NCI-H2081 treated with DMSO at 0.1 percent for 48 hours (cell line): ENCODE measurements around the gene RCAN1.

ENCODE experiments used
- DNase-seq: peaks from one replicate; lab custom pipeline; 2025; lab: John Stamatoyannopoulos, UW

The RCAN1 gene

DNA sequence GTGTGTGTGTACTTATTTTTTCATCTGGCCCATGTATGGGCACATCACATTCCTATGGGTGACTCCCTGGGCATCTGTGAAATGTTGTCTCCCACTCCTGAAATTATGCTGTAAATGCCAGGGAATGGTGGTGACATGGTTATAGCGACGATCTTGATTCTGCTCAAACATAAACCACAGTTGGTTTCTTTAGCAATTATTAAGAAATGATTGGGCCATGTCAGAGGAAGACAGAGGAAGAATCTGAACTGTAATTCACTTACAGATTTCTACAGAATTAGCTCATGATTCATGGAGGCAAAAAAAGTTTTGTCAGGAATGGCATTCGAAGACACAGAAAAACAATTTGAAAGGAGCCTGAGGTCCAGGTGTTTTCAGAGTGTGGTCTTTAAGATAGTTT, 77.1 kb downstream of the RCAN1 start:
- no peak for DNase-seq

DNA sequence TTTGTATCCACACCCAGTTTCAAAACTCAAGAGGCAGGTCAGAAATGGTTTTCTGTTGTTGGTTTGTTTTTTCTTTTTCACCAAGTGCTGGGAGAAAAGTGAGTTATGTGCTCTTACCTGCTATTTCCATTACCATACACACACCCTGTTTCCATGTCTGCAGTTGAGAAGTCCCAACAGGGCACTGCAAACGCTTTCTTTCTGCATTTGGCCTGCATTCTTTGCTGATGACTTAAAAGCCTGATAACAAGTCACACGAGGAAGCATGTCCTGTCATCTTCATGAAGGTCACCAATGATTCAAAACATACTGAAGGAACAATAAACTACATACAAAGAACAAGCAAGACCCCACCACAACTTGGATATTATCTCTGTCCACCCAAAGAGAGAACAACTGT, 78.1 kb downstream of the RCAN1 start:
- DNase-seq: no peak

DNA sequence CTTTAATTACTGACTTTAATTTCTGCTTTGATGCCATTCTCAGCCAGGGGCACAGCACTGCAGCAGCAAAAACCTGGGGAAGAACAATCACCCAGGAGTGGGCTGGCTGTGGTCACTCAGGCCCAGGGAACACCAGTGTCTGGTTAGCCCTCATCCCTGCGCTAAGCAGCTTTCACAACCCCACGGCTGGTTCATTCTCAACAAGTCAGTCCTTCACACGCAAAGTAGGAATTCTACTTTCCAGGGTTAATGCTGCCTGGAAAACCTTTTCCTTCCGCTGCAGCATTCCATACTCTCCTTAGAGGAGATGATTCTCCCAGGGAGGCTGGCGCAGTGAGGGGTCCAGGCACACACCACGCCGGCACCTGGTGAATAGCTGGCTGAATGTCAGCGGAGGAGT, 78.6 kb downstream of the RCAN1 start:
- DNase-seq: no peak

DNA sequence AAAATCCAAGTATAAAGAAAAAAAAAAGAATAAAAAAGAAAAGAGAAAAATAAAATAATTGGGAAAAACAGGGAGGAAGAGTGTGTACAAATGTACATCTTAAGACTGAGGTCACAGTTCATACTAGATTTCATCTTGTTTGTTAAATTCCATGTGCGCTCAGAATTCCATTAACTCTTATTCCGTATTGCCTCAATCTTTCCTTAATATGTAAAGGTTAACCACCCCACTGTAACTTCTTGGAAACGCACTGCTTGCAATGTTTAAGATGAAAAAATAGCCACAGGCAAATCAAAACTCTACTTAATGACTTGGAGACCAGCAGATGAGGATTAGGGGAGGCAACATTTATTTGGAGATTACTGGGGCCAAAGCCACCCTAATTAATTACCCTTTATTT, 79.0 kb downstream of the RCAN1 start:
- no peak for DNase-seq

DNA sequence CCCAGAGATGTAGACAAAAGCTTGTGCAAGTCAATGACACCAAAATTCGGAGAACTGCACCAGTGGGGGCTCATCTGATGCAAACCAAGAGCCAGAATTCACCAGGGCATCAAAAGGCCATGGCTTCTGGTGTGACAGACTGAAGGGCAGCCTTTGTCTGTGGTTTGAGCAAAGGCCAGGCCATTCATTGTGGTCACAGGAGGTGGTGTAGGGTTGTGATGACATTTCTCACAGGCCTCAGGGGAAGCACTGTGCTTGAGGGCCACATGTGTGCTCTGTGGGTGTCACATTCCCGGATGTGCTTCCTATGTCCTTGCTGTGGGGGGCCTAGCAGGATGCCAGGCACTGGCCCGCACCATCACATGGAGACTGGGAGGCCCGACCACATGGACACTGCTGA, 80.4 kb downstream of the RCAN1 start:
- no peak for DNase-seq

DNA sequence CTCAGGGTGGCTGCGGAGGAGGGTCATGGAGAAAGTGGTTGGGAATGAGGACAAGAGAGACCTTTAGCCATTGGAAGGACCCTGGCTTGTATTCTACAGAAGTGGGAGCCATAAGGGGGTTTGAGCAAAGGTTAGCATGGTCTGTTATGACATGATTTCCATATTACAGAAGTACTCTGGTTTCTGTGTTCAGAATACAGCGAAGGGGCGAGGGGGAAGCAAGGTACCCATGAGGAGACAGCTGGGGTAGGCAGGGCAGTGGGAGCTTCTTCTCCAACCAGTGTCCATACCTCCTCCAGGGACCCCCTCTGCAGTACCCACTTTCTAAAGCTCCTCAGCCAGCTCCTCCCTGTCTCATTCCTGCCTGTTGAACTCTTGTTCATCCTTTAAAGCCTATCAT, 81.0 kb downstream of the RCAN1 start:
- DNase-seq: no peak

DNA sequence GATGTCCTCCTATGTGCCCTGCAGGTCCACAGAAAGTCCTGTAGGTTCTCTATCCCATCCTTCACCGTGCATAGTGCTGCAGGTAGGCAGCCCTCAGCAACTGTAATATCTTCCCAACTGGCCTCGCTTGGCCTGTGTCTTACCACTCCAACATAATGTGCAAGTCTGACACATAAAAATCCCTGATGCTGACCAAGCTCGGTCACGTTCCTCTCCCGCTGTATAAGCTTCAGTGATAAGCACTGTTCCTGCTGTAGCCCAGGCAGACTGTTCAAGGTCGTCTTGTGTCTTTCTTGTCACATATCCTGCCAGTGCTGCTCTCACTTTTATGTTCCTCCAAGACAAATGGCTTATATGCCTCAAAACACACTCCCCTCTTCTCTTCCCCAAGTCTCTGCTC, 83.5 kb downstream of the RCAN1 start:
- no peak for DNase-seq

DNA sequence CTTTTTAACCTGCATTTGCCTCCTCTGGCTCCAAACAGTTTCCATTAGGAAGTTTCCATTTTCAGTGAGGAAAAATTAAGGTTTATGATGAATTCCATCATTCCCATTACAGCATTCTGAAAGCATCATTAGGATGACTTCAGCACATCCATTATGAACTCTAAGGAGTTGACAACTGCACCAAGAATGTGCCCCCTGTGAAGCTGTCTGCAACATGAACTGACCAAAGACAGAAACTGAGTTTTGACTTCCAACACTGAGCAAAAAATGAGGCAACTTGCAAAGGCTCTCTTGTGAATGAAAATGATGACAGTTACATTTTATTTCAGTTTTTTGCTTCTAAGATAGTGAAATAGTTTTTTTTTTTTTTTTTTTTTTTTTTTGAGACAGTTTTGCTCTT, 84.7 kb downstream of the RCAN1 start:
- no peak for DNase-seq

DNA sequence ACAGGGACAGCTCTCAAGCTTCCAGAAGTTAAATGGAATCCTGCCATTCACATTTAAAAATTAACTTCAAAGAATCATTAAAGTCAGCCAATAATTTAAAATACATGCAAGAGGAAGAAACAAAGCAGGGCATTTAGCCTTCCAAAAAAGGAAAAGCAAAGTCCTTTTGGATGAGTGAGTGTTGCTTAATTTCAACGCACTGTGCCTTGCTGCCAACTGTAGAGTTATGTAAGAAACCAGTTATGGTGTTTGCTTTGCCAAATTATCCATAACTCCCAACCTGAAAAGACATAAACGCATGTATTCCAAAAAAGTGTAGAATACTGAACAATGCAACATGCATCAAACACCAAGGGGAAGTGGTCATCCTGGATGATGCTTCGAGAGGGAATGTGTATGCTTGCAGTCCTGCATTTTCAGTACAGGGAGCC, 86.8 kb downstream of the RCAN1 start:
- no peak for DNase-seq

DNA sequence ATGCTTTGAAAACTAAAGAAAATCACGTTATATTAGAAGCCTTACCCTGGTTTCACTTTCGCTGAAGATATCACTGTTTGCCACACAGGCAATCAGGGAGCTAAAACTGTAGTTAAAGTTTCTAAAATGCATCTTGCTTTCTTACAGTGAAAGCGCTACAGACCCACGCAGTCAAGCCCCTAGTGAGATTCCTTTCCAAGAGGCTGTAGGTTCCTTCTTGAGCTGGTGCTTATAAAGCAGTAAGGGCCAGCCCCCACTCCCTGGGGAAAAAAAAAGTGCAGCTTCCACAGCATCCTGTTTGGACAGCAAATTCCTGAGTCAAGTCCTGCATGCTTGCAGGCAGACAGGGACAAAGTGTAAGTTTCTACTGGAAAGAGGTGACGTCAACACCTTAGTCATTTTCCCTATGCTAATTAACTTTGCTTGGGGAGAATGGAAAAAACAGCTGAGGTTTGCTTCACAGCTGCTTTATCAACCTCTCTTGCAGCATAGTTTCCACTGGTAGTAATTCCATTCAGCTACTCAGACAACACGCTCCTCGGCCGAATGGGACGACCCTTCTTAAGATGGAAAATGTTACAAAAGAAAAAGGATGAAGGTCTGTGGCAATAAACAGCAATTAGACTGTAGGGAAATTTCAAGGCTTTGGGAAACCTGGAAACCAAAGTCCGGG, 88.2 kb downstream of the RCAN1 start:
- DNase-seq: no peak

DNA sequence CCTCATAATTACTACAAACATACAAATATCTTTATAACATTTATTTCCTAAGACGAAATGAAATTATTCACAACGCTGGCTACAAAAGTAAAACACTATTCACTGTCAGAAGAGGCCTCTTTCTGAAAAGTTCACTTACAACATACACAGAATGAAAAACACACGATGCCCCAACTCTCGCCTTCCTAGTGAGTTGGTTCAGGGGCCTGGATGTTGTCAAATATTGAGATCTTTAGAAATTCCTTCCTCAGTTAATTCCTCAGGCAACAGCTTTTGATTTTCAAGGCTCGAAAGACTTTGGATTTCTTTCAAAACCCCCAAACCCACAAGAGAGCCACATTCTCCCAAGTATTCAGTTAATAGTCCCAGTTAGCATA, 88.7 kb downstream of the RCAN1 start:
- no peak for DNase-seq

DNA sequence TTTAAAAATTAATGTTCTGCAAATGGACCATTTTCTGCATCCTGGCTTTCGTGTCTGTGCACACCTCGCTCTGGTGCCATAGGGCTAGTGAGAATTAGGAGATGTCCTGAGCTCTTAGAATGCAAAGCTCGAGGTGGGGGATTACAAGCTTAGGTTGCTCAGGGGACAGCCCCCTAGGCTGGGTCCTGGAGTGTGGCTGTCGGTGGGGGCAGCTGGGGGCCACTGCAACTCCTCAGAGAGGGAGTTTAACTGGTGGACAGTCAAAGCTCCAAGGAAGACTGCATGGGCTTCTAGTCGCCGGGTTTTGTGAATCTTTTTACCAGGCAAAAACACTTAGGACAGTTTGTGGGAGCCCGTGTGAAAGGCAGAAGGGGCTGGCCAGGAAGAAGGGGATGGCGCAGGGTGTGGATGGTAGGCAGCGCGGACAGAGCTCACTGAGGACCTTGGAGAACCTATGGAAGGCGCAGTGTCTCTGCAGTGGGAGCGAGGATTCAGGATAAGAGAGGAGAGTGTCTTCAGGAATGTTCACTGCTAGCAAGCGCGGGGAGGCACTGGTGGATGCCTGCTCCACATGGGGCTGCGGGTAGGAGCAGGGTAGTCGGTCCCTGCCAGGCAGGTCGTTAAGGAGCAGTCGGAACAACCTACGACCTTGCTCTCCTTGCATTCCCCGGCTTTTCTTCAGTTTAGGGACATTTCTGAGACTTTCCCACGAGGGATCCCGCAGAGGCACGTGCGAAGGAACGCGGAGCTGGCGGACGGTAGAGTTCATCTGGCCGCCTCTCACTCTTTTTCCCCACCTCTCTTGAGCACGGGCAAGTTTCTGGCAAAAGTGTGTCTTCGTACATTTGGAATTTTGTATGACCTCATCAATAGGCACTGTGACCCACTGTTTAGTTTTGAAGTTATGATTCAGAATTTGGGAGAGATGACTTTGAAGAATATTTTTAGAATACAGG, 90.0 kb downstream of the RCAN1 start:
- no peak for DNase-seq

DNA sequence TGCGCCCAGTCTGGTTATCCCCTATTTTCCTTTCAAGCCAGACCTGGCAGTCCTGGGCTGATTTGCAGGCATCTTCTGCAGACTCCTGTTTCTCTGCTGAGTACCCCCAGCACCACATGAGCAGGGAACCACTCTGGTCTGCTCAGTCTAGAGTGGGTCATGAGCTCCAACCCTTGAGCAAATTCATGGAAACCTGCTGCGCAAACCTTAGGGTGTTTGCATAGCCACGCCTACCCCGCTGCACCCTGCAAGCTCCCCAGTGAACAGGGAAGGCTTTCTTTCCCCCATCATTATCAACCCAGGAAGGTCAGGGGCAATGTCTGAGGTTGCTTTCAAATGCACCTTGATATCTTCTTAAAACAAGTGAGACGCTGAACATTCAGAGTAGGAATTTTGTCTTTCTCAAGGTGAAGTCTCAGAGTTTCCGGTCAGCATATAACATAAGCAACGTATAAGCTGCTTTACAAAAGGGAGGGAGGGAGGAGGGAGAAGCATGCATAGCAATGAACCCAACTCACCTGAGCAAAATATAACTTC, 91.8 kb downstream of the RCAN1 start:
- DNase-seq: no peak

DNA sequence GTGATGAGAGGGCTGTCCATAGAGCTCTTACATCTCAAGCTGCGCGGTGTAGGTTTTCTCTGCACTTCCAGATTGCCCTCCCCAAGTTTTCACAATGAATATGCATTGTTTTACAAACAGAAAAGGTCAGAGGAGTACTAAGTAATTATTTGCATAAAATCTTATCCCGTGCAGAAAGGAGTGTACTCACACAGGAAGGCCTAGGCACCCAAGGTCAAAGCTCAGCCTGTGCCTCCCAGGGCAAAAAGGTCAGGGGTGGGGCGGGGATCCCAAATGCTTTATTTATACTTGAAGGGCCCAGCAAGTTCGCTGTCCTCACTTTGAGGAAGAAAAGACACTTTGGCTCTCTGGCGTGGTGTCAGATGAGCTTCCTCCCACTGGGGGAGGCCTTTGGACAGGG, 92.6 kb downstream of the RCAN1 start:
- no peak for DNase-seq

DNA sequence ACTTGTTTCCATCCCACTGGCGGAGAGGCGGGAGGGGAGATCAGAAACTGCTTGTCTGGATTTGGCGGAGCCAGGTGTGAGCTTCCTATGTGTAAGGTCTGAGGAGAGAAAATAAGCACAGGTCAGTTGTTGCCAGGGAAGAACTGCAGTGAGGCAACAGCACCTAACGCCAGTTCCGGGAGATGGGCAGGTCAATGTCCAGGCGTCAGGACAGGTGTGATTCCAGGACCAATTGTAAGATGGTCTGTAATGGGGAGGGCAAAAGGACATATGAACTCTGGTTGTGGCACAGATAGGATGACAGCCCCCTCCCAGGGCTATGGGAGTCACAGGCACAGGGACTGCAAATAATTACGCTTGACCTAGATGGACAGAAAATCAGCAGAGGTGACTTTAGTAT, 93.4 kb downstream of the RCAN1 start:
- DNase-seq: no peak

DNA sequence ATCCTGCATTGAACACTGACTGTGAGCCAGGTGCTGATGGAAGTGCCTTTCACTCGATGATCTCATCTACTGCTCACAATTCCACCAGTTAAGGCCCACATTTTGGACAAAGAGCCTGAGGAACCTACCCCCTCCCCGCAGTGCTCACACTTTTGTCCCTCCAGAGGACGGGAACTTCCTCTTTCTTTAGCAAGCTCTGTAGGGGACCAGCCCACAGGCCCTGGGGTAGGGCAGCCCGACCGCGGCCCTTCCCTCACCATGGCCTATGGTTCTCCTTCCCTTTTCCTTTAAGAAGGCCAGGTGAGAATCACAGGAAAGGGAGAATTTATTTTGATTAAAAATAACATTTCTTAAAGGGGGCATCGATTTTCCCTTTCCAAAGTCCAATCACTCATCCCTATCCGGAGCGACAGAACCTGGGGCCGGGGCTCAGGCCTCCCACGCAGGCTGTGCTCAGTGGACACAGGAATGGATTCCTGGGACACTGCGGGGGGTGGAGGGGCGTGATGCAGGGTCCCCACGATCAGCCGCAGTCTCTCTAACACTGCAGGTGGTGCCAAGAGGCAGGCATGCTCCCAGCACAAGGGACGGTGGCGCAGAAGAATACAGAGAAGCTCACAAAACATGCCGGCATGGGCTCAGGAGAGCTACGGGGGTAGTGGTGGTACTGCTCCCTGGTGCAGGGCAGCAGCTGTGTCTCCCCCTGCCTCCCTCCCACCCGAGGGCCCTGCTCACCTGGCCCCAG, 94.0 kb downstream of the RCAN1 start:
- no peak for DNase-seq

DNA sequence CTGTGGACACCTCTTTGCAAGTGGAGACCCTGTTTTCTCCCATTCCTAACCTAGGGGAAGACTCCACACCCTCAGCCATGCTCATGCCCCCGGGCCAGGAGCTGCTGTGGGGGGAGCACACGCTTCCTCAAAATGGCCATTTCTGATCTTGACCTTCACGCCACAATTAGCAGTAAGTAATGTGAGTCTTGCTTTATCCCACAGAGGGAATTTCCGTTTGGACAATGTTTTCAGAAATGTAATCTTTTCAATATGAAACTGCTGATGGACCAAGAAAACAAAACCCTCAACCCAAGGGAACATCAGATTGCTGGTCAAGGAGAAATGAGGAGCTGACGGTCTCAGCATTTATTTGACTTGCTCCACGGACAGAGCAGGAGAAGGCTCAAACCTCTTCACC, 94.6 kb downstream of the RCAN1 start:
- no peak for DNase-seq

DNA sequence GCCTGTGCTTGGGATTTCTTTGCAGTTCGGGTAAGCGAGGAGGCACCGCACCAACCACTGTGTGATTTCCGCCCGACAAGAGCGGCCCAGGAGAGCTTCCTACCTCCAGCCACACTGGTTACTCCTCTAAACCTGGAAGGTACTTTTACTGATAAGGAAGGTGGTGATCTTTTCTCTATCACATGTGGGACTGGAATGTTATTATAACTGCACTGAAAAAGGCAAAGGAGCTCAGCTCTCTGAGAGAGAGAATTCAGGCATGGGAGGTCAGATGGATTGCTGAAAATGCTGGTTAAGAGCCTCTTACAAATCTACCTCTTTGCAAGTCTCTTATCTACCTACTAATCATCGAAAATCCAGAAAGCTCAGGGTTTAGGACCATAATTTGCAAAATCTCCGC, 95.2 kb downstream of the RCAN1 start:
- no peak for DNase-seq

DNA sequence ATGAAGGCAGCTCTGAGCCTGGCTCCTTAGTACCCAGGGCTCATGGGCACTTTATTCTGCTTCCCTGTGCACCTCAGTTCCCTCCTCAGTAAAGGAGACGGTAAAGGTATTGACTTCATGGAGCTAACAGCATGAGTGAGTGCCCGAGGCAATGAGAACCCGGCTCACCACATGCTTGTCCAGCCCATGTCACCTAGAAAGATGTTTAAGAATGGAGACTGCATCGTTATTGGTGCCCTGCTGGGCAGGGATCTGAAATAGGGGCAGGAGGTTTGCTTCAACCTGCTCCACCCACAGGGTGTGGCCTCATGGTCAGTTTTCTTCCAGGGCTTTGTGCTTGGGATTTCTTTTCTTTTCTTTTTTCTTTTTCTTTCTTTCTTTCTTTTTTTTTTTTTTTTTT, 95.9 kb downstream of the RCAN1 start:
- DNase-seq: no peak

DNA sequence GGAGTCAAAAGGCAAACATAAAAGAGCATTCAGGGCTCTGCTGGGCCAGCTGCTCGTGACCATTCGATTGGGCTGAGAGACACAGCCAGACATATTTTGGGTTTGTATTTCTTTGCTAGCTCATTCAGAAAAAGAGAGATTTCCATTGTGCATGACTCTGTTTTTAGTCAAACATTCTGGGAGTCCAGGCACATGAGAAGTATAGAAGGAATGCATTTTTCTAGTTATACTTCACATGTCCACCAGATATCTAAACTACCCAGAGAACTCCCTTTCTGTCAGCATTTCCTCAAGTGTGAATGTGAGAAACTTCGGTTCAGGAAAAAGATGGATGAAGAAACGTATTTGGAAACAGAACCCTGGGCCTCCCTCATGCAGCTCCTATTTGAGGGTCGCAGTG, 96.6 kb downstream of the RCAN1 start:
- DNase-seq: no peak

DNA sequence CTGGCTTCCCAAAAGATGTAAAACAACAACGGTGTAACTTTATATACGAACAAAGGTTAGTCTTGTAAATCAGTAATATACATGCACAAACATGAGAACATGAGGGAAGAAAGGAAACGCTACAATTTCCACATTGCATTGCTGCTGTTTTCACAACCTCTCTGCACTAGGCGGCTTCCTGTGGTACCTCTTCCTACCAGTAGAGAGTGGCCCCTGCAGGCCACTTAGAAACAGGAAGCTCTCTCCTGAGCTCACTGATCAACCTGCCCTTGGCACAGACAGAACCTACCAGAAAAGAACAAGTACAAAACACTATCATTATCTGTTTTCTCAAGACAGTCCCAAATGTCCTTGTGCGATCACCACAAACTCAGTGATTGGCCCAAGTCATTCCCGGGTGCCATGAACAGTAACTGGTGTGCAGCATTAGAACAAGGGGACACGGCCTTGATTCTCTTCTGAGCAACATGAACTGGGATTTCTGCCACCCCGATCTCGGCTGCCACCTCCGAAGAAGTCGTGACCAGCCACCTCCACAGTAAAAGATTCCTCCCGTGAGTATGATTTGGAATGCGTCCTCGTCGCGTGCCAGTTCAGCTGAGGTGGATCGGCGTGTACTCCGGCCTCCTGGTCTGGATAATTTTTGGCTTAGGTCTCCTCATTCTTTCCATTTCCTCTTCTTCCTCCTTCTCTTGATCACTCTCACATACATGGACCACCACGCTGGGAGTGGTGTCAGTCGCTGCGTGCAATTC, 97.2 kb downstream of the RCAN1 start:
- DNase-seq: no peak

DNA sequence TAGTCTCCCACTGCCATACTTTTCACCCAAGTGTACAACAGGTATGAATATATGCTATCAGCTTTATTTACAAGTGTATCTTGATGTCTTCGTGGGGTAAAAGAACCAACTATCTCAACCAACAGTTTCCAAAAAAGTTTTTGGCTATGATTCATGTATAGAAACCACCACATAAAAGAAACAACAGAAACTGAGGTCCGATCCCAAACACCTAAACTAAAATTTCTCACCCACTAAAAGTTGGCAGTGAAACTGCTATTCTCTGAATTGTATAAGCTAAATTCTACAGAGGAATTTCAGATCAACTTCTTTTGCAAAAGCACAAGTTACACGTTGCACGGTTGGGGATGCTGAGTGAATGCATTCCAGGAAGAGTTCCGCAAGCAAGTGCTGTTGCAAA, 97.9 kb downstream of the RCAN1 start:
- DNase-seq: no peak
